GM21367 (cell line): ENCODE results near the gene ZSWIM4.

ENCODE experiments used
- ATAC-seq: cut with Tn5 transposase; IDR thresholded peaks from one replicate; pipeline ENCODE4 v1.9.1; 2021; ENCODE audit not compliant: unreplicated experiment

Gene ZSWIM4

GRCh38 chr19:13834244-13835069 lies 39.2 kb downstream of the ZSWIM4 start:
- no peak for ATAC-seq

- ATAC-seq, result no peak
These were observed 40.8 kb downstream of the ZSWIM4 start for GRCh38 chr19:13835791-13836723.

- no peak for ATAC-seq
These were observed 43.3 kb downstream of the ZSWIM4 start for GRCh38 chr19:13838435-13839129.

- ATAC-seq, result no peak
These were observed 44.1 kb downstream of the ZSWIM4 start for GRCh38 chr19:13839130-13839937.

GRCh38 chr19:13839938-13840304 lies 44.7 kb downstream of the ZSWIM4 start:
- ATAC-seq, result no peak

- ATAC-seq, result no peak
These were observed 45.3 kb downstream of the ZSWIM4 start for GRCh38 chr19:13840305-13841085.

GRCh38 chr19:13841086-13841961 lies 46.1 kb downstream of the ZSWIM4 start:
- no peak for ATAC-seq

GRCh38 chr19:13841962-13842290 lies 46.7 kb downstream of the ZSWIM4 start:
- ATAC-seq, result no peak

GRCh38 chr19:13842291-13843103 lies 47.3 kb downstream of the ZSWIM4 start:
- no peak for ATAC-seq

GRCh38 chr19:13843104-13843921 lies 48.1 kb downstream of the ZSWIM4 start:
- ATAC-seq, result no peak

GRCh38 chr19:13844130-13844631 lies 48.9 kb downstream of the ZSWIM4 start:
- no peak for ATAC-seq

GRCh38 chr19:13846557-13847406 lies 51.5 kb downstream of the ZSWIM4 start:
- peak; percentile 46 for ATAC-seq

- ATAC-seq, result no peak
These were observed 52.4 kb downstream of the ZSWIM4 start for GRCh38 chr19:13847407-13848339.

- no peak for ATAC-seq
These were observed 53.1 kb downstream of the ZSWIM4 start for GRCh38 chr19:13848340-13848677.
